T-helper 9 cell (primary cell): ENCODE measurements around the gene TSPY4.
"Not testable (repeated sequence)": the region's sequence is repeated elsewhere in the genome, so short reads cannot be mapped to it uniquely, and the experiment has no call there.

Experiments
- DNase-seq: peaks from one replicate; pipeline ENCODE4 v3.0.0-alpha.2; 2020
- total RNA-seq, 2 donors: gene quantifications; one replicate each; lab custom pipeline; 2026; lab: John Stamatoyannopoulos, UW

The TSPY4 gene, protein sequence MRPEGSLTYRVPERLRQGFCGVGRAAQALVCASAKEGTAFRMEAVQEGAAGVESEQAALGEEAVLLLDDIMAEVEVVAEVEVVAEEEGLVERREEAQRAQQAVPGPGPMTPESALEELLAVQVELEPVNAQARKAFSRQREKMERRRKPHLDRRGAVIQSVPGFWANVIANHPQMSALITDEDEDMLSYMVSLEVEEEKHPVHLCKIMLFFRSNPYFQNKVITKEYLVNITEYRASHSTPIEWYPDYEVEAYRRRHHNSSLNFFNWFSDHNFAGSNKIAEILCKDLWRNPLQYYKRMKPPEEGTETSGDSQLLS
- 0 reads per million in 2 donors for total RNA-seq

DNA sequence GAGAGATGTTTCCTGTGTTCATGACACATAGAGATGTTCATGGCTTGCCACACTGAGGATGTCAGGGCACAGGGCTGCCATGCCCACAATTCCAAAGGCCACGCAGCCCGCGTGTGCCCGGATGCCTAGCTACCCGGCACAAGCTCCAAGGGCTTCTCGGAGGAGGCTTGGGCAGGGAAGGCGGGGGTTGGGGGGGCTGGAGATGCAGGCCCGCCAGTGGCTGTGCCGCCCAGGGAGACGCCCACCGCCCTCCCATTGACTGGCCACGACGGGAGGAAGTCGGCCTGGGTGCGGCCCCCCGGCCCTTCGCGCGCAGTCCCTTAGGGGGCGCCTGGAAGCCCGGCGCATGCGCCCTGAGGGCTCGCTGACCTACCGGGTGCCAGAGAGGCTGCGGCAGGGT is at the start of gene TSPY4:
Gene TSPY4, plus strand, starts transcription at position 301 of the 400 bp plus-strand sequence. Its CDS starts 46 bp downstream, at position 347.
- not testable (repeated sequence) for DNase-seq

DNA sequence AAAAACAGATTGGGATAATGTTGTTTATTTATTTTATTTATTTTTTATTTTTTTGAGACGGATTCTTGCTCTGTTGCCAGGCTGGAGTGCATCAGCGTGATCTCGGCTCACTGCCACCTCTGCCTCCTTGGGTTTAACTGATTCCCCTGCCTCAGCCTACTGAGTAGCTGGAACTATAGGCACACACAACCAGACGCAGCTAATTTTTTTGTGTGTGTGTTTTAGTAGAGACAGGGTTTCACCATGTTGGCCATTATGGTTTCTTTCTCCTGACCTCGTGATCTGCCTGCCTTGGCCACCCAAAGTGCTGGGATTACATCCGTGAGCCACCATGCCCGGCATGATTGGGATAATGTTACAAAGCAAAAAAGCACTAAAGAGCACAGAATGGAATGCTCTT is 16.3 kb upstream of the TSPY4 start:
- DNase-seq: no peak

DNA sequence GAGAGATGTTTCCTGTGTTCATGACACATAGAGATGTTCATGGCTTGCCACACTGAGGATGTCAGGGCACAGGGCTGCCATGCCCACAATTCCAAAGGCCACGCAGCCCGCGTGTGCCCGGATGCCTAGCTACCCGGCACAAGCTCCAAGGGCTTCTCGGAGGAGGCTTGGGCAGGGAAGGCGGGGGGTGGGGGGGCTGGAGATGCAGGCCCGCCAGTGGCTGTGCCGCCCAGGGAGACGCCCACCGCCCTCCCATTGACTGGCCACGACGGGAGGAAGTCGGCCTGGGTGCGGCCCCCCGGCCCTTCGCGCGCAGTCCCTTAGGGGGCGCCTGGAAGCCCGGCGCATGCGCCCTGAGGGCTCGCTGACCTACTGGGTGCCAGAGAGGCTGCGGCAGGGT is 20.2 kb downstream of the TSPY4 start, which contains the start of gene TSPY8:
Gene TSPY8, plus strand, starts transcription at position 301 of the 400 bp plus-strand sequence. Its CDS starts 46 bp downstream, at position 347.
- DNase-seq: not testable (repeated sequence)
